Activated CD8-positive, alpha-beta memory T cell treated with anti-CD3 and anti-CD28 coated beads, Interleukin-2, amount 50 U/mL, for 24 hours (primary cell): Measurements from ENCODE around the gene NUDCD3.

ENCODE experiments used
- DNase-seq: peaks from one replicate; pipeline ENCODE4 v3.0.0-alpha.2; 2020; ENCODE audit errors: extremely low read depth

The NUDCD3 gene

DNA sequence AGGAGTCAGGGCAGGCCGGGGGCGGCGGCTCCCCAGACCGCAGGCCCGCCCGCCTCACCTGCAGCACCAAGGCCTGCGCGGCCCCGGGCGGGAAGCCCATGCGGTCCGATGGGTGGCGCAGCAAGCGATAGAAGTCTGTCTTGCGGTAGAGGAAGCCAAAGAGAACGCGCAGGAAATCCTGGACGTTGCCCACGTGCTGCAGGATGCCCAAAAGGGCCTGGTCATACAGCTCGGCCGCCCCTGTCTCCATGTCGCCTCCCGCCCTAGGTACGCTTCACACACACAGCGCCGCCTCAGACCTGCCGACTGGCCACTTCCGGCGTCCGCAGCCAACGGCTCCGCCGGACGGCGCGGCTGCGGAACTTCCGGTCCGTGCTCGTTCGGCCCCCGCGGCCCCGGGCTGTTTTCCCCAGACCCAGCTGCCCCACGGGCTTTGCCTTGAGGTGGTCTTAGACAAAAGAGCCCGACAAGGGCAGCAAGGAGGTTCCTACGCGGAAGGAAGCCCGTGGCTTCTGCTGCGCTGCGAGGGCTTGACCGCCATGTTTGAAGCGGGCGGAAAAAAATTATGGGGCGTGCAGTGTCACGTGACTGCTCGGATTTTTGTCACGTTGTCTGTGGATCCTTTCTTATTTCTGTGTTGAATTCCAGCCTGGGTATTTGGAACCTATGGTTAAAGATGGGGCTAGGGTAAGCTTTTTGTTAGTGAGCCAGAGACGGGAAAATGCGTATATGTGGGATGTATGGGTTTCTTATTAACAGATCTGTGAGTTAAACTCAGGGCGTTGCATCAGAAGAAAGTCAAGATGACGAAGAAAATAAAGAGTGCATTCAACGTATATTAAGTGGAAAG is at the start of gene NUDCD3:
Gene NUDCD3, minus strand, starts transcription at position 308 of the 850 bp plus-strand sequence. Its CDS starts 58 bp downstream, at position 250.
- peak; percentile 70 for DNase-seq

- DNase-seq = no peak
These were observed 49.4 kb upstream of the NUDCD3 start for GRCh38 chr7:44539669-44540506.

GRCh38 chr7:44538798-44539668 is 48.6 kb upstream of the NUDCD3 start:
- DNase-seq = no peak

DNA sequence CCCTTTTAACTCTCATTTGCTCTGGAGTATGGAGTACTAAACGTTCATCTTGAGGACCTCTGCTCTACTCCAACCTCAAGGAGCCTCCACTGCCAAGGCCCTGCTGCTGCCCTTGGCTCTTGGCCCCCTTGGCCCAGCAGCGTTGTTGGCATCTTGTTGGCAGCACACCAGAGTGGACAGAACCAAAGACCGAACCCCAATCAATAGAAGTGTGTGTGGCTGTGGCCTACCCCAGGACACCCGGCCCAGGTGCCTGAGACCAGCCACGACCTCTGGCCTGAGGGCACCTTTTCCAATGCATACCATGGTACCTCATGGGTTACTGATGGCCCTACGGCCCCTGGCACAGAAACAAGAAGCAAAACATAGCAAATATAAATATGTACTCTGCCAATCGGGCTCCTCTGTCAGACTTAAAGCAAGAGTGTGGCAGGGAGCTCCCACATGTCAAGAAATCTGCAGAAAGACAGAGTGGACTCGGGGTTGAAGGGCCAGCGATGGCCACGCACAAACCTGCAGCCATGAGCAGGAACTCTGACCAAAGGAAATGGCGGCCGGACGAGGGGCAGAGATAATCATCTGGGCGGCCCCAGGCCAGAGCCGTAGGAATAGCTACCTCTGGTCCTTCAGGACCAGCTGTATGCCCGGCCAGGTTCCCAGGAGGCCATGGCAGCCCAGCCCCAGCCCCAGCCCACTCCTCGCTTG is 47.8 kb upstream of the NUDCD3 start:
- no peak for DNase-seq

- DNase-seq = no peak
These were observed 47.0 kb upstream of the NUDCD3 start for GRCh38 chr7:44537442-44537841.

DNA sequence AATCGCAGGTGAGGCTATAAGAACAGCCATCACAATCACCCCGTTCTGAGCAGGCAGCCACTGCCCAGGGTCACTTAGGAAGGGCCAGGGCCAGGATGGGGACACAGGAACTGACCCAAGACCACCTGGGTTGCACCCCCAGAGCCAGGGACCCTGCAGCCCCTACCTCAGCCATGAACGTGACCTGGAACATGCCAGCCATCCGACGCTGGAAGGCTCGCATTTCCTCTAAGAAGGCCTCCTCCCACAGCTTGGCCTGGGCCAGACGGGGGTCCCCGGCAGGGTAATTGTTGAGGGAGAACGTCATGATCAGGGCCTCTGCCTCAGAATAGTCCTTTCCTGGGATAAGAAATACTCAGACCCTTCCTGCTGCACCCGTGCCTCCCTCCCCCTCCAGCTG is 45.6 kb upstream of the NUDCD3 start:
- no peak for DNase-seq

DNA sequence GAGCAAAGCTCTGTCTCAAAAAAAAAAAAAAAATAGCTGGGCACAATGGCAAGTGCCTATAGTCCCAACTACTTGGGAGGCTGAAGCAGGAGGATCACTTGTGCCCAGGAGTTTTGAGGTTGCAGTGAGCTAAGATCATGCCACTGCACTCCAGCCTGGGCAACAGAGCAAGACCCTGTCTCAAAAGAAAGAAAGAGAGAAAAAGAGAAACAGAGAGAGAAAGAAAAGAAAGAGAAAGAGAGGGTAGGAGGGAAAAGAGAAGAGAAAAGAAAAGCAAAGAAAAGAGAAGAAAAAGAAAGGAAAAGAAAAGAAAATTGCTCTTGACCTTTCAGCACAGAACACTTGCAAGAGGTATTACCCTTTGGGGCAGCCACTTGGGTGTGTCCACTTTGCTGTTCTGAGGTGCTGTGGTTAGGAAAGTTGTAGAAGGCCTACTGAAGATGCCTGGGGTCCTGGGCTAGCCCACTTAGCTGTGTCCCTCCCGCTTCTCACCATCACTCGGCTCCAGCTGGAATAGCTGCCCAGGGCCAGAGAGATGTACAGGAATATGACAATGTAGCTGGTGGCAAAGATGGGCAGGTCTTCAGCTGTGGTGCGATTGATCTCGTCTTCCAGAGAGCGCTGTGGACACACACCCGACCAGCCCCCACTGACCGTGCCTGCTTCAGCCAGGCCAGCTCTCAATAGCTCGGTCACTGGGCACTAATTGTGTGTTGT is 45.0 kb upstream of the NUDCD3 start:
- DNase-seq = no peak

DNA sequence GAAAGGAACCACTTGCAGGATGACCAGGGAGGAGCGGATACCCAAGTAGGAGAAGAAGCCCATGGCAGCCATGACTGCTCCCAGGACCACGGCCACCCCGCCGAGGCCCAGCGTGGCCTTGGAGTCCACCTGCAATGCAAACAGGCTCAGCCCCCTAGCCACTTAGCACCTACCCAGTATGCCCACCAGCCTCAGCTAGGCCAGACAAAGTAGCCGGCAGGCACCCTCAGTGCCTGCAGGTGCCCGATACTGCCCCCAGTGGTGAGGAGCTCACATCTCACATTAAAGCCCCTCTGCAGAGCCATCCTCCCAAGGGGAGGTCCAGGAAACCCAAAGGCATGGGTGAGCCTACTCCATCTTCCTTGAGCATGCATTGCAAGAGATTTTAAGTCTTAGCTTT is 44.0 kb upstream of the NUDCD3 start:
- DNase-seq = peak; percentile 2

DNA sequence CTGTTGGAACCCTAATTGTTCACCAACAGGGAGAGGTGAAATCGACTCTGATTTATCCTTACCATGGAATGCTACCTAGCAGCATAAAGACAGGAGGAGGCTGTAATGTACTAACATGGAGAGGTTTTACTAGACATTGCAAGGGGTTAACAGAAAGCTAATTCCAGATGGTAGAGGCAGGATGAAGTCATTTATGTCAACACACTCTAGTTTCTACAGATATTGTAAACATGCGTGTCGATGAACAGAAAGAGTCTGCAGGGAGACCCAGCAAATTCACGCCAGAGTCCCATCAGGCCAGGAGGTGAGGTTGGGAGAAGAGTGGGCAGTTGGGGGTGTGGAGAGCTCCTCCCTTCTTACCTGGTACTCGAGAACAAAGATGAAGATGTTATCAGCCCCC is 43.6 kb upstream of the NUDCD3 start:
- no peak for DNase-seq

- DNase-seq = no peak
These were observed 43.0 kb upstream of the NUDCD3 start for GRCh38 chr7:44533301-44534055.

GRCh38 chr7:44531421-44532380 is 41.2 kb upstream of the NUDCD3 start:
- no peak for DNase-seq

- no peak for DNase-seq
These were observed 40.5 kb upstream of the NUDCD3 start for GRCh38 chr7:44530990-44531389.

GRCh38 chr7:44524811-44525388 is 34.4 kb upstream of the NUDCD3 start:
- no peak for DNase-seq

- no peak for DNase-seq
These were observed 31.9 kb upstream of the NUDCD3 start for GRCh38 chr7:44522315-44522714.

DNA sequence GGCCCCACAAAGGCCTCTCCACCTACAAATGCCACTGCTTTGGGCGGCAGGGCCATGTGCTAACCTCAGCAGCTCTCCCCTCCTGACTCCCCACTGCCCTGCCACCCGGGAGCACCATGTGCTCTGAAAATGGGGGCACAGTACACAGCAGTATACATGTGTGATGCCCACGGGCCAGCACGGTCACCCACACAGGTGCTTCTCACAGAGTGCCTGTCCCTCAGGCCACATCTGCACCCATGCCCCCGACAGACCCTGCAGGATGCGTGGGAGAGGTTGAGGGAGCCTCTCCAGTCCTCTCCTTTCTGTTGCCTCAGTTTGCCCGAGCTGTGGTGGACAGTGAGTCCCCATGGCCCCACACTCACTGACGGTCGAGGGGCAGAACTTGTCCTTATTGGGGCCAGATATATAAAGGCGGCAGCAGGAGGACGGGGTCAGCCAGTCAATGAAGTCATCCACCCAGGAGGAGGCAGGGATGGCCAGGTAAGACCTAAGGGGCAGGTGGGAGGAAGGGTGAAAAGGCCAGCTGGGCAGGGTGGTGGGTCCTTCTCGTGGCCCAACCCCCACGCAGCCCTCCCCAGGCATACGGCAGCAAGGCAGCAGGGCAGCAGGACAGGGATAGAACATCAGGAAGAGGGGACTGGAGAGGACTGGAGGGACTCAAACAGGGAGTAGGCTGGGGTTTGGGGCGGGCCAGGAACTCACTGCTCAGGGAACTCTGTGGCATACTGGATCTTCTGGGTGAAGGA is 31.1 kb upstream of the NUDCD3 start:
- DNase-seq = no peak

- DNase-seq = no peak
These were observed 30.1 kb upstream of the NUDCD3 start for GRCh38 chr7:44520574-44520973.

DNA sequence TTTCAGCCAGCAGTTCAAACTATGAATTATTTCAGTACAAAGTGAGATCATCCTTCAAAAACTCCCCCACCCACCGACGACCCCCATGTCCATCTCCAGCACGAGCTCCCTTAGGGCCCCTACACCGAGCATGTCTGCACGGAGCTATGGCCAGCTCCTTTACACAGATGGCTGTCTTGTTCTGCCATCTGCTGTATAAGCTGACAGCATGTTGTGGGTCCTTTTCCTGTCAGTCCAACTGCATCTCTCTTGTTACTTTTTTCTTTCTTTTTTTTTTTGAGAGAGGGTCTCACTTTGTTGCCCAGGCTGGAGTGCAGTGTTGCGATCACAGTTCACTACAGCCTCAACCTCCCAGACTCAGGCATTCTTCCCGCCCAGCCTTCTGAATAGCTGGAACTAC is 29.1 kb upstream of the NUDCD3 start:
- no peak for DNase-seq

GRCh38 chr7:44518761-44519160 is 28.3 kb upstream of the NUDCD3 start:
- DNase-seq = no peak
